Hepatocyte (in vitro differentiated cells): Measurements from ENCODE around the gene ARHGAP15. TPM values are rescaled to one million over a fixed set of nuclear protein-coding genes. Genes with fewer than 3 reads are reported as not detected.

Source experiments
- DNase-seq: peaks from one replicate; pipeline ENCODE4 v3.0.0-alpha.2; 2016; ENCODE audit warnings: low spot score
- H2AFZ ChIP-seq: fragments of 200-600 bp; sonication (generic); 2 replicates; pipeline ENCODE4 v1.6.0; 2016; ENCODE audit warnings: antibody characterized with exemption, mild to moderate bottlenecking
- H3K27ac ChIP-seq: fragments of 200-600 bp; sonication (generic); 2 replicates; pipeline ENCODE4 v1.5.1; 2016; ENCODE audit warnings: mild to moderate bottlenecking
- H3K27me3 ChIP-seq: fragments of 200-600 bp; sonication (generic); 2 replicates; pipeline ENCODE4 v1.6.1; 2016
- H3K36me3 ChIP-seq: fragments of 200-600 bp; sonication (generic); replicated peaks from 2 replicates; pipeline ENCODE4 v1.5.1; 2016; ENCODE audit warnings: low read depth; ENCODE audit not compliant: insufficient read depth
- H3K4me1 ChIP-seq: fragments of 200-600 bp; sonication (generic); 2 replicates; pipeline ENCODE4 v1.5.1; 2016; ENCODE audit warnings: mild to moderate bottlenecking, moderate library complexity; ENCODE audit not compliant: insufficient read depth
- H3K4me2 ChIP-seq: fragments of 200-600 bp; sonication (generic); 2 replicates; pipeline ENCODE4 v1.6.0; 2016
- H3K4me3 ChIP-seq: fragments of 200-600 bp; sonication (generic); 2 replicates; pipeline ENCODE4 v1.5.1; 2016; ENCODE audit warnings: mild to moderate bottlenecking
- H3K79me2 ChIP-seq: fragments of 200-600 bp; sonication (generic); 2 replicates; pipeline ENCODE4 v1.6.0; 2017; ENCODE audit warnings: mild to moderate bottlenecking
- H3K9me2 ChIP-seq: fragments of 200-600 bp; sonication (generic); replicated peaks from 2 replicates; pipeline ENCODE4 v1.6.0; 2017; ENCODE audit warnings: mild to moderate bottlenecking; ENCODE audit not compliant: insufficient read depth
- H3K9me3 ChIP-seq: fragments of 200-600 bp; sonication (generic); 2 replicates; pipeline ENCODE4 v1.5.1; 2016; ENCODE audit warnings: low read depth, mild to moderate bottlenecking
- H4K20me1 ChIP-seq: fragments of 200-600 bp; sonication (generic); 2 replicates; pipeline ENCODE4 v1.6.0; 2016; ENCODE audit warnings: mild to moderate bottlenecking; ENCODE audit not compliant: insufficient read depth, poor library complexity, severe bottlenecking
- CTCF ChIP-seq: fragments of 200-600 bp; sonication (generic); IDR thresholded peaks from 2 replicates; pipeline ENCODE4 v1.5.1; 2016; ENCODE audit warnings: antibody characterized with exemption, mild to moderate bottlenecking; ENCODE audit not compliant: poor library complexity
- EZH2 ChIP-seq: fragments of 200-600 bp; sonication (generic); IDR thresholded peaks from 2 replicates; pipeline ENCODE4 v1.6.1; 2016; ENCODE audit warnings: antibody characterized with exemption, mild to moderate bottlenecking, borderline replicate concordance
- EZH2phosphoT487 ChIP-seq: fragments of 200-600 bp; sonication (generic); IDR thresholded peaks from one replicate; pipeline ENCODE4 v1.6.1; 2018; ENCODE audit warnings: antibody characterized with exemption, mild to moderate bottlenecking, low read depth, moderate library complexity; ENCODE audit not compliant: unreplicated experiment, severe bottlenecking
- WGBS: methylation state at CpG from one replicate; pipeline ENCODE4 v1.1.6; 2016; ENCODE audit warnings: low lambda C conversion rate; ENCODE audit errors: missing lambda C conversion rate; 5-methylcytosine and 5-hydroxymethylcytosine counted together
- polyA plus RNA-seq: library from polyadenylated mRNA; unstranded; fragments of >200 nt; fragmentation: Nextera tagmentation; extraction: Ambion mirVana; gene quantifications from 2 replicates; pipeline ENCODE4 v1.2.1, GENCODE V29; 2016
- total RNA-seq: library from RNA; depleted of rRNA; stranded (reverse); fragments of >200 nt; gene quantifications from 2 replicates; pipeline ENCODE4 v1.2.3, GENCODE V29; 2014

The ARHGAP15 gene
- total and polyA plus RNA-seq, 2 experiments from 2014 or later: 0.17 TPM; not detected in 1

- Histone ChIP-seq H3K9me2 (no peaks in the 10 kb centered on the region), H3K9me3 (no peaks in the 10 kb centered on the region), H4K20me1 (no peaks in the 10 kb centered on the region), H3K36me3 (no peaks in the 10 kb centered on the region), H2AFZ (no peak overlapping the region), H3K4me3 (no peak overlapping the region), H3K4me2 (no peak overlapping the region), H3K79me2 (no peaks in the 10 kb centered on the region), H3K4me1 (no peaks in the 10 kb centered on the region), H3K27me3 (no peaks in the 10 kb centered on the region), H3K27ac (no peak overlapping the region)
- no peak for TF ChIP-seq CTCF
- TF ChIP-seq EZH2: no peak
- no peak for TF ChIP-seq EZH2phosphoT487
- DNase-seq: no peak
Measured at GRCh38 chr2:143675021-143675420, 545.8 kb downstream of the ARHGAP15 start.

- Histone ChIP-seq H3K9me2 (no peaks in the 10 kb centered on the region), H3K36me3 (no peaks in the 10 kb centered on the region), H3K27me3 (no peaks in the 10 kb centered on the region), H3K4me3 (no peak overlapping the region), H3K4me2 (no peak overlapping the region), H3K4me1 (no peaks in the 10 kb centered on the region), H3K27ac (no peak overlapping the region), H2AFZ (no peak overlapping the region), H3K9me3 (no peaks in the 10 kb centered on the region), H4K20me1 (no peaks in the 10 kb centered on the region), H3K79me2 (no peaks in the 10 kb centered on the region)
- TF ChIP-seq EZH2phosphoT487 (no peak), CTCF (no peak), EZH2 (no peak)
- 90% methylated on average over 5 of the region's 5 CpGs for WGBS
- DNase-seq: no peak
Measured at GRCh38 chr2:143679617-143680016, 550.4 kb downstream of the ARHGAP15 start.

DNA sequence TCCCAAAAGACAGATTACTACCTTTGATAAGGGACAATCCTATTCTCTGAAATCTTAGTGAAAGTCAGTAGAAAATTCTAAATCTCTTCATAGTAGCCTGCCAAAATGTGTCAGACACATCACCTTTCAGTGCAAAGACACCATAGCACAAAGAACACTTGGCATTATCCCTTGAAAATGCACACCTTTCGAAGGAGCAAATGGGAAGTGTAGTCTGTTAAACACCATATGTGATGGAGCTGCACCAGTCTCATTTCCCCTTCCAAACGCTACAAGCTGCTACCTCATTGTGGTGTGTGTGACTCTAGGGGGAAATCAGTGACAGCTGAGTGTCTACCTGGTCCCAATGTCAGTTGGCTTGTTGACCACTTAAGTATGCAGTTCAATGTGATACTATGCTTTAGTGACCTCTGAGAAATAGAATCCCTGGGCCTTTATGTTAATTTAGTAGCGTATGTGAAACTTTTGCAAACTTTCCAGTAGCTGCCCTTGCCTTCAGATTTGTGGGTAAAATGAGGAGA, 551.7 kb downstream of the ARHGAP15 start:
- WGBS: 91% methylated on average over 3 of the region's 3 CpGs
- Histone ChIP-seq H3K79me2 (no peaks in the 10 kb centered on the region), H3K27ac (no peak overlapping the region), H3K4me2 (no peak overlapping the region), H3K4me3 (no peak overlapping the region), H3K4me1 (peaks cover 4% of the 10 kb centered on the region), H3K9me2 (no peaks in the 10 kb centered on the region), H3K27me3 (no peaks in the 10 kb centered on the region), H4K20me1 (no peaks in the 10 kb centered on the region), H2AFZ (no peak overlapping the region), H3K9me3 (no peaks in the 10 kb centered on the region), H3K36me3 (no peaks in the 10 kb centered on the region)
- DNase-seq: no peak
- TF ChIP-seq EZH2: no peak
- no peak for TF ChIP-seq CTCF
- no peak for TF ChIP-seq EZH2phosphoT487
